EH (cell line): ENCODE data around the gene VAT1.
A peak's percentile ranks its signal among the peaks of the same experiment; 100 is the strongest.
"Not testable (repeated sequence)": the region's sequence is repeated elsewhere in the genome, so short reads cannot be mapped to it uniquely, and the experiment has no call there.

ENCODE experiments used
- DNase-seq: peaks from one replicate; pipeline ENCODE4 v3.0.0-alpha.2; 2015; ENCODE audit warnings: low read depth

The VAT1 gene

DNA sequence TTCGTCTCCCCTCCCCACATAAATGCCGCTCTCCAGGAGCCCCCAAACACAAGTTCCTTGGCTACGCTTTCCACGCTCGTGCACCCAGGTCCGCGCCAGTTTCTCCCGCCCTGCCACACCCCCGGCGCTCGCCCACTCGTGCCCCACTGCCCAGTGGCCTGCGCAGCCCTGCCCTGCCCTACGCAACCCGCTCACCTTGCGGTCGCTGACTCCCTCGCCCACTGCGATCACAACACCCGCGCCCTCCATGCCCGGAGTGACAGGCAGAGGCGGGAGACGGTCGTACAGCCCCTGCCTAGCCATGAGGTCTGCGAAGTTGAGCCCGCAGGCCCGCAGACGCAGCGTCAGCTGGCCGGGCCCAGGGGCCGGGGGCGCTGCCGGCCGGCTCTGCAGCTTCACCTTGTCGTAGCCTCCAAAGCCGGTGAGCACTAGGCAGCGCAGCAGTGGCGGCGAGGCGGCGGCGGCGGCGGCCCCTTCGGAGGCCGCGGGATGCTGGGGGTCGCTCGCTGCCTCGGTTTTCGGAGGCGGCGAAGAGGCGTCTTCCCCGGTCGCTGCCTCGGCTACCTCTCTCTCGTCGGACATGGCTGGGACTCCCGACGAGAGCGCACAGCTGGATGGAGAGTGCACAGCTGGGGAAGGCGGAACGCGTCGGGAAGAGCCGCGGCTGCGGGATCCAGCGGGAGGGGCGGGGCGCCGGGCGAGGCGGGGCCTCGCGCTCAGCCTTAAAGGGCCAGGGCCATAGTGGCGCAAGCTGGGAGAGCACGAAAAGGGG is at the start of gene VAT1:
TSS of gene VAT1 (minus strand) at position 645 of the 772 bp plus-strand sequence. CDS start at position 582, 63 bp downstream.
- DNase-seq: peak; percentile 76

DNA sequence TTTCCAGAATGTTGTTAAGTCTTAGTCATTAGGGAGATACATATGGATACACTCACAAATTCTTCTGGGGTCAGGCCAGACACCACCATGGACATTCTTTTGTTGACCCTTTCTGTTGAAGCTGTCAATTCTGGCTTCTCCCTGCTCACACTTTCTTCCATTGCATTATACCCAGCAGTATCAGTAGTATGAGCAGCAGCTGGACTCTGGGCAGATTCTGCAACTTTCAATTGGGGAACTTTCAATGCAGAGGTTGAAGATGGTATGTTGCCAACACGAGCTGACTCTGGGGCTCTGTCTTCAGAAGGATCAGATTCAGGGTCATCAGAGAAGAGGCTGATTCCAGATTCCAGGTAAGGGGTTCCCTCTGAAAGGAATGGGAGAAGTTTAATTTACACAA is 48.7 kb upstream of the VAT1 start:
- peak; percentile 14 for DNase-seq

DNA sequence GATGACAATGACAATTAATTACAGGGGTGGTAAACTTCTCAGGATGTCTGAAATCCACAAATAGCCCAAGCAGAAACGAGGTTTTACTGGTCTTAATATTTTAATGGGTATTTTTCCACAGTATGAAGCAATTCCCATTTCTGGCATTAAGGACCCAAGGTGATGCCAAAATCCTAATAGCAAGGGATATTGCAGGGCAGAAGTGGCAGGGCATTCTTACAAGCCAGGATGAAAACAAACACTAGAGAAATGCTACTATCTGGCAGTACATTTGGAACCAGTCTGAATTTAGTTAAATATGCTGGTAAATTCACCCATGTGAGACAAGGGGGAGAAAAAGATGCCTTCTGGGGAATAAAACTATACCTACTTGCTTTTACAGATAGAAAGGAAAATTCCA is 48.1 kb upstream of the VAT1 start:
- DNase-seq: no peak

DNA sequence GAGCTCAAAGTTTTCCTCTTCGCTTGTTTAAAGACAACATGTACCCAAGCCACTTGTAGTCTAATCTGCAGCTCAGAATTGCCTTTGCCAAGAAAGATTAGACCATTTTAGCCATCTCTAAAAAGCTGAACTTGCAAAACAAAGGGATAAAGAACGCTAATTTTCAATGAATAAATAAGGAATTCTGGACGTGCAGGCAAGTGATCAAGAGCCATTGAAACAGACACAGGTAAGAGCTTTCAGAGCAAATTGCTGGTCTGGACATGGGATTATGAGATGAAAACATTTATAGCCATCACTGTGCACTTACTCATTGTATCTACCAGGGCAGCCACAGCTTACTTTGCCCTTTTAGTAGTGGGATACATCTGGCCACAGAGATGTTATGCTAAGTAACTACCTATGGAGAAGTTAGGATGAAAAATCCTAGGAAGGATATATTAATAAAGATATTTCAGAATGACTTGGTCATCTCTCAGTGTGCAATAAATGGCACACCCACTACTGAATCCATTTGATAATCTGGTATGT is 47.2 kb upstream of the VAT1 start:
- DNase-seq: no peak

DNA sequence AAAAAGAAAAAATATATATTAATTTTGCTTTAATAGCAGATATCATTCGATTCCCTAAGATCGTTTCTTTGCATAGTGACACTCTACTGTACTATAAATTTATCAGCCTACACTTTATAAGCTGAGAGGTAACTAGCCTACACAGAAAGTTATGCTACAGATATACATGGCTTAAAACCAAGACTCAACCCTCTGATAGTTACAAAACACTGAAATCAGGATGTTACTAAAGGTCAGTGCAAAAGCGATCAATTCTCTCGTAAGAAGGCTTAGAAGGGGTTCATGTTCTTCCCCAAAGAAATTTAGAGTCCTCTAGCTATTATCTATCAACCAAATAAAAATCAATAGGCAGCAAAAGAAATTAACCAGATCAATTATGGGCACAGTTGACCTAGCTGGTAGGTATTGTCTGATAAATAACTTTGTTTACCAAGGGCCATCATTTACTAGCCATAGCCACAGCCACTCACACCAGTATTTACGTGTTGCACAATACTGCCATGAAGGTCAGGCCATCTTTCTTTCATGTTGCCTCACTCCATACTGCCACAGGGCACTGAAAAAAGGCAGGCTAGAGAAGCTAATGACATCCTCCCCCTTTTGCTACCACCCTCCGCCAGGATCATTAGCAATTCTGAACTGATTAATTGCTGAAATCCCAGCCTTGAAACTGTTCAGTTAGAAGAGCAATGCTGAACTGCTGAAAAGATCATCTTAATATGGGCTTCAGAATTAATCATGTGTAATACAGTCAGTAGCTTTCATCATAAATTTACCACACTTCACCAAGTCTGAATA is 46.6 kb upstream of the VAT1 start:
- DNase-seq: no peak

DNA sequence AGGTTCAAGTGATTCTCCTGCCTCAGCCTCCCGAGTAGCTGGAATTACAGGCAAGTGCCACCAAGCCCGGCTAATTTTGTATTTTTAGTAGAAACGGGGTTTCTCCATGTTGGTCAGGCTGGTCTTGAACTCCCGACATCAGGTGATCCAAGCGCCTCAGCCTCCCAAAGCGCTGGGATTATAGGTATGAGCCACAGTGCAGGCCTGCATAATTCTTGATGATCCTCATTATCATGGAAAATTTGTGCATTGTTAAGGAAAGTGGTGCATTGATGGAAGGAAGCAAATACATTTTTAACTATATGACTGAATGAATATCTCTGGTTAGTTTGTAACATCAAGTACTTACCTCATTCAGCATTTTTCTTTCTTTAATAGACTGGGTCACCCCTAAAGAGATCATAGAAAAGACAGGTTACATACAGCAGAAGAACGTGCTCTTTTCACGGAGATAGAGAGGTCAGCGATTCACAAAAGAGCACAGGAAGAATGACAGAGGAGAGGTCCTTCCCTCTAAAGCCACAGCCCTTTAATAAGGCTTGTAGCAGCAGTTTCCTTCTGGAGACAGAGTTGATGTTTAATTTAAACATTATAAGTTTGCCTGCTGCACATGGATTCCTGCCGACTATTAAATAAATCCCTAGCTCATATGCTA is 40.9 kb upstream of the VAT1 start:
- DNase-seq: no peak

DNA sequence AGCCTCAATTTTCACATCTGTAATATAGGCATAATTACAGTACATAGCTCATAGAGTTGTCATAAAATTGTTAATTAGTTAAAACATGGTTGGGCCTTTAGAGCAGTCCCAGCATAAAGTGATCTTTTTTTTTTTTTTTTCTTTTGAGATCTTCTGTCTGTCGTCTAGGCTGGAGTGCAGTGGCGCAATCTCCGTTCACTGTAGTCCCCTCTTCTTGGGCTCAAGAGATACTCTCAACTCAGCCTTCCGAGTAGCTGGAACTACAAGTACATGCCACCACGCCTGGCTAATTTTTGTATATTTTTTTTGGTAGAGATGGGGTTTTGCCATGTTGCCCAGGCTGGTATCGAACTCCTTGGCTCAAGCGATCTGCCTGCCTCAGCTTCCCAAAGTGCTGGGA is 33.9 kb upstream of the VAT1 start:
- no peak for DNase-seq

DNA sequence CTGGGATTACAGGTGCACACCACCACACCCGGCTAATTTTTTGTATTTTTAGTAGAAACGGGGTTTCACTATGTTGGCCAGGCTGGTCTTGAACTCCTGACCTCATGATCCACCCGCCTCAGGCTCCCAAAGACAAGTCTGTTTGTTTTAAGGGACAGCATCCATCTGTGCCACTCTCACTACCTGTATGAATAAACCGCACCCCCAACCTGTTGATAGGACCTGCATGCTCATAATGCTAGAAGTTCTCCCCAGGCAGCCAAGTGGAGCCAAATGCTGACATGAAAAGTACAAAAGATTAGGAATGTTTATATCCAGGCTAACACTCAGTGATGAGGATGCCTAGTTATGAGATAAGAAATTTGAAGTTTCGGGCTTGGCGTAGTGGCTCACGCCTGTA is 30.8 kb upstream of the VAT1 start:
- not testable (repeated sequence) for DNase-seq

- DNase-seq: no peak
These were observed 29.8 kb upstream of the VAT1 start for GRCh38 chr17:43051969-43052368.

- no peak for DNase-seq
These were observed 21.8 kb upstream of the VAT1 start for GRCh38 chr17:43044024-43044423.

GRCh38 chr17:43043307-43043706 is 21.1 kb upstream of the VAT1 start:
- peak; percentile 36 for DNase-seq

GRCh38 chr17:43042025-43042628 is 19.9 kb upstream of the VAT1 start:
- peak; percentile 18 for DNase-seq

- no peak for DNase-seq
These were observed 18.5 kb upstream of the VAT1 start for GRCh38 chr17:43040655-43041054.

GRCh38 chr17:43039646-43040045 is 17.5 kb upstream of the VAT1 start:
- DNase-seq: no peak

GRCh38 chr17:43034894-43035293 is 12.7 kb upstream of the VAT1 start:
- no peak for DNase-seq

- DNase-seq: no peak
These were observed 12.0 kb upstream of the VAT1 start for GRCh38 chr17:43033948-43034881.

DNA sequence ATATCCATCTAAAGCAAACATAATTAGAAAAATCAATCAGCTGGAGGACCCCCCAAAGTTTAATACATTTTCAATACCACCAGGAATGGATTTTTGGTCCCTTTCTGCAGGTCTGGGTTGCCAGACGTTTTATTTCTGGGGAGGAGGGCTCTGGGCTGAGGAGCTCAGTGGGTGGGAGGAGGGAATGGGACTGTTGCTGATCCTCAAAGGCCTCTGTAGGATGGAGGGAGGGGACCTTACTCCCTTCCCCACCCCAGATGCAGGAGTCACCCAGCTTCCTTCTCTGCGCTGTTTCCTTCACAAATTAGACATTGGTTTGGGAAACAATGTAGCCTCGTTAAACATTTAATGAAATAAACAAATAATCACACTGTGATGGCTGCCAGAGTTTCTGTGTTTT is 9.5 kb upstream of the VAT1 start:
- DNase-seq: no peak

GRCh38 chr17:43030137-43030767 is 8.1 kb upstream of the VAT1 start:
- no peak for DNase-seq

DNA sequence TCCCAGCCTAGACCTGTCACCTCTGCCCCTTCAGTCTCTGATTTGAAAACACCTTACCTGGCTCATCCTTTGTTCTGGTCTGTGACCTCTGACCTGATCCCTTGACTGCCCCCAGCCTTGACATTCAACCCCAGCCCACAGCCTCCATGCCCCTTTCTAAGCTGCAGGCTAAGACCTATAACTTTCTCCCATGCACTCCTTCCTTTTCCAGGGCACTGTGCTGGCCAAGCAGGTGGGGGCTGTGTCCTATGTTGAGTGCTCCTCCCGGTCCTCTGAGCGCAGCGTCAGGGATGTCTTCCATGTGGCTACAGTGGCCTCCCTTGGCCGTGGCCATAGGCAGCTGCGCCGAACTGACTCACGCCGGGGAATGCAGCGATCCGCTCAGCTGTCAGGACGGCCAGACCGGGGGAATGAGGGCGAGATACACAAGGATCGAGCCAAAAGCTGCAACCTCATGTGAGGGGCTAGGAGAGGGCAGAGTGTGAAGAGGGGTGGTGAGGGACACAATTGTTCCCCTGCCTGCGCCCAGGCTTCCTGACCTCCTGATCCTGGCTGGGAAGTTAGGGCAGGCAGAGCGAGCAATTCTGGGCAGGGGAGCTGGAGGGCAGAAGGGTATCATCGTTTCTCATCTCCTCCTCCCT is 6.2 kb upstream of the VAT1 start:
- DNase-seq: no peak
